NB4 (cell line): ENCODE measurements around the gene CEBPB.
"Not testable (repeated sequence)": the region's sequence is repeated elsewhere in the genome, so short reads cannot be mapped to it uniquely, and the experiment has no call there.

Experiments
- DNase-seq: peaks from one replicate; pipeline ENCODE4 v3.0.0; 2010; ENCODE audit warnings: low read depth
- H3K4me3 ChIP-seq: one replicate; pipeline ENCODE4 v1.5.1; 2011; ENCODE audit warnings: mild to moderate bottlenecking, low read depth, low read length, moderate library complexity
- CTCF ChIP-seq: IDR thresholded peaks from one replicate; pipeline ENCODE4 v1.5.1; 2012; ENCODE audit warnings: low read depth, low read length
- MAX ChIP-seq: IDR thresholded peaks from 2 replicates; pipeline ENCODE4 v1.6.1; 2011; ENCODE audit warnings: low read depth, low read length
- MYC ChIP-seq: IDR thresholded peaks from 2 replicates; pipeline ENCODE4 v1.6.1; 2011; ENCODE audit warnings: low read depth, low read length
- POLR2A ChIP-seq: IDR thresholded peaks from 2 replicates; pipeline ENCODE4 v1.6.1; 2011; ENCODE audit warnings: mild to moderate bottlenecking; ENCODE audit not compliant: insufficient read length; ENCODE audit errors: extremely low read depth

Gene CEBPB

GRCh38 chr20:50198716-50199115 lies 8.1 kb downstream of the CEBPB start:
- no peak overlapping the region for H3K4me3 ChIP-seq
- no peak for TF ChIP-seq CTCF
- no peak for TF ChIP-seq MYC
- no peak for TF ChIP-seq MAX
- TF ChIP-seq POLR2A, result no peak
- no peak for DNase-seq

- no peak overlapping the region for H3K4me3 ChIP-seq
- TF ChIP-seq MAX (no peak), CTCF (no peak), POLR2A (no peak), MYC (no peak)
- no peak for DNase-seq
These were observed 9.1 kb downstream of the CEBPB start for GRCh38 chr20:50199703-50200102.

GRCh38 chr20:50200482-50201104 lies 10.0 kb downstream of the CEBPB start:
- no peak overlapping the region for H3K4me3 ChIP-seq
- DNase-seq, result no peak
- TF ChIP-seq CTCF, result no peak
- TF ChIP-seq POLR2A, result no peak
- no peak for TF ChIP-seq MAX
- TF ChIP-seq MYC, result no peak

GRCh38 chr20:50201710-50202109 lies 11.1 kb downstream of the CEBPB start:
- DNase-seq, H3K4me3 ChIP-seq: not testable (repeated sequence)

GRCh38 chr20:50202677-50203076 lies 12.0 kb downstream of the CEBPB start:
- DNase-seq, result no peak
- no peak overlapping the region for H3K4me3 ChIP-seq
- TF ChIP-seq MYC (no peak), MAX (no peak), POLR2A (no peak), CTCF (no peak)

GRCh38 chr20:50203951-50204937 lies 13.6 kb downstream of the CEBPB start:
- no peak for DNase-seq
- H3K4me3 ChIP-seq, result no peak overlapping the region
- TF ChIP-seq CTCF, result no peak
- TF ChIP-seq MAX, result no peak
- no peak for TF ChIP-seq POLR2A
- no peak for TF ChIP-seq MYC
